NB4 (cell line): ENCODE measurements around the gene KCNK15.

ENCODE experiments used
- MYC ChIP-seq: IDR thresholded peaks from 2 replicates; pipeline ENCODE4 v1.6.1; 2011; ENCODE audit warnings: low read depth, low read length
- POLR2A ChIP-seq: IDR thresholded peaks from 2 replicates; pipeline ENCODE4 v1.6.1; 2011; ENCODE audit warnings: mild to moderate bottlenecking; ENCODE audit not compliant: insufficient read length; ENCODE audit errors: extremely low read depth
- TF ChIP-seq, protein P1 (sequence below): IDR thresholded peaks from one replicate; pipeline ENCODE4 v1.5.1; 2012; ENCODE audit warnings: low read depth, low read length

DNA sequence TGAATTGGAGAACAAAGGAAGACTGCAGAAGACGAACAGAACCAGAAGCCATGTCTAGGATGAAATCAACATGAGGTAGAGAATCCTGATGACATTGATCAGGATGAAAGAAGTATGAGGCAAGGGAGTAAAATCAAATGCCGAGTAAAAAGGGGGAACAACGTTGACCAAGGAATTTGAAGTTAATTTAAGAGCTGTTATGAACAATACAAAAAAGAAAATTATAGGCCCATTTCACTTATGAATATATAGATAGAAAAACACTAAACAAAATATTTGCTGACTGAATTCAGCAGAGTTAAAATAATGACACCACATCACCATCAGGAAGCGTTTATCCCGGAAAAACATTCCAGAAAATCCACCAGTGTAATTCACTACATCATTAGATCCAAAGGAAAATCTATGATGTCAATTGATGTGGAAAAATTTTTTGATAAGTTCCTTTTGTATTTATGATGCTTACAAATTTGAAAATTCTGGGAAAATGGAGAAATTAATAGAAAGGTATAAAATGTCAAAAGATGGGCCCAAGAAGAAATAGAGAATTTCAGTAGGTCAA lies 38.6 kb upstream of the KCNK15 start:
- TF ChIP-seq, protein P1, sequence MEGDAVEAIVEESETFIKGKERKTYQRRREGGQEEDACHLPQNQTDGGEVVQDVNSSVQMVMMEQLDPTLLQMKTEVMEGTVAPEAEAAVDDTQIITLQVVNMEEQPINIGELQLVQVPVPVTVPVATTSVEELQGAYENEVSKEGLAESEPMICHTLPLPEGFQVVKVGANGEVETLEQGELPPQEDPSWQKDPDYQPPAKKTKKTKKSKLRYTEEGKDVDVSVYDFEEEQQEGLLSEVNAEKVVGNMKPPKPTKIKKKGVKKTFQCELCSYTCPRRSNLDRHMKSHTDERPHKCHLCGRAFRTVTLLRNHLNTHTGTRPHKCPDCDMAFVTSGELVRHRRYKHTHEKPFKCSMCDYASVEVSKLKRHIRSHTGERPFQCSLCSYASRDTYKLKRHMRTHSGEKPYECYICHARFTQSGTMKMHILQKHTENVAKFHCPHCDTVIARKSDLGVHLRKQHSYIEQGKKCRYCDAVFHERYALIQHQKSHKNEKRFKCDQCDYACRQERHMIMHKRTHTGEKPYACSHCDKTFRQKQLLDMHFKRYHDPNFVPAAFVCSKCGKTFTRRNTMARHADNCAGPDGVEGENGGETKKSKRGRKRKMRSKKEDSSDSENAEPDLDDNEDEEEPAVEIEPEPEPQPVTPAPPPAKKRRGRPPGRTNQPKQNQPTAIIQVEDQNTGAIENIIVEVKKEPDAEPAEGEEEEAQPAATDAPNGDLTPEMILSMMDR, result no peak
- TF ChIP-seq POLR2A, result no peak
- no peak for TF ChIP-seq MYC
